ENCODE data around the gene MRPL23.
"Not testable (repeated sequence)": the region's sequence is repeated elsewhere in the genome, so short reads cannot be mapped to it uniquely, and the experiment has no call there.

Gene MRPL23

DNA sequence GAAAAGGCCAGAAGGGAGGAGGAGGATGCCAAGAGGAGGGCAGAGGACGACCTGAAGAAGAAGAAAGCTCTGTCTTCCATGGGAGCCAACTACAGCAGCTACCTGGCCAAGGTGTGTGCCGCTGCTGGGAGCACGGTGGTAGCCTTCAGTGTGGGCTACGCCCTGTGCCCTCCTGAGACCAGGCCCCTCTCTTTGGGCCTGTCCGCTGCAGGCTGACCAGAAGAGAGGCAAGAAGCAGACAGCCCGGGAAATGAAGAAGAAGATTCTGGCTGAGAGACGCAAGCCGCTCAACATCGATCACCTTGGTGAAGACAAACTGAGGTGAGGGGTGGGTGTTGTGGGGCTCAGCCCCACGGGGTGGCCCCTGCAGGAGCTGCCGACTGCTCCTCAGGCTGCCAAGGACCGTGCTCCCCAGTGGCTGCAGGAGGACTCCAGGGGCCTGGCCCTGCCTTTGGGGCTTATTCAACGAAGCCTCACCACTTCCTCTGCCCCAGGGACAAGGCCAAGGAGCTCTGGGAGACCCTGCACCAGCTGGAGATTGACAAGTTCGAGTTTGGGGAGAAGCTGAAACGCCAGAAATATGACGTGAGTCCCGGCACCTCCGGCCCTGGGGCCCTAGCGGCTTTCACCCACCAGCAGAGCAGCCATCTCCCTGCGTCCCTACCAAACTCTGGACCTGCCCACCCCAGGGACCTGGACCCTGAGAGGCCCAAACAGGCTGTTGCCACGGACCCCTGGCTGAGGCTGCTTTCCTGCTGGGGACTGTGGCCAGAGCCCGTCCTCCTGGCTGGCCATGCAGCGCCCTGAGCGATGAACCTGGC is 12.6 kb upstream of the MRPL23 start:
- DNase-seq (ENCODE audit: low spot score) = no peak

DNA sequence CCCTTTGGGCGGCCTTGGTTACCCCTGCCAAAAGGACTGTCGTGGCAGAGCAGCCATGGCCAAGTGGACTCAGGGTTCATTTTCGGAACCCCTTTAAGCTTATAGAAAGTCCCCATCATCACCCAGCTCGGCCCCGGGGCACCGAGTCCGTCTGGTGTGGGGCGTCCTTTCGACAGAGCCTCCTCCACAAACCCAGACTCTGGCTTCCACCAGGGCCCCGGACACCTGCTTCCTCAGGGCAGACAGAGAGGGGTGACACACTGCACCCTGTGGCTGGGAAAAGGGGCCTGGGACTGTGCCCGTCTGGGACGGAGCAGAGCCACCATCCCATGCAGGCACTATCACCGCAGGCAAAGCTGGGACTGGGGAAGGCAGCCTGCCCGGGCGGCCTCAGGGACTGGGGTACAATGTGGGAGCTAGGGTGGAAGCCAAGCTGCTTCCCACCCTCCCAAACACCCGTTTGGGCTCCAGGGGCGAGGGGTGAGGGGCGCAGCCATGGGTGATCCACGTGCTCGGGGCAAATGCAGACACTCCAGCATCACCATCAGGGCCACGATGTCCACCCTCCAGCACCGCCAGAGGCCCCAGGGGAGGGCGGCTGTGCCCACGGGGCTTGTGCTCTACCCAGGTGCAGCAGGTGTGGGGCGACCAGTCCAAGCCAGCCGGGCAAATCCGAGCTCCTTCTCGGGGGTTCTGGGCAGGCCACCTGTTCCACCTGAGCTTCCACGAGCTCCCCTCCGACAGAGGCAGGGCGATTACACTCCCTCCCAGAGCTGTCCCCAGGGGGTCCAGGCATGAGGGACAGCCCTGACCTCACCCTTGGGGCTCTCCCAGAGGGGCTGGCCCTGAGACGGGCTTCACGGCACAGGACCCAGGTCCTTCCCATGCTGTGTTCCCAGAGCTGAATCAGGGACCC is 11.7 kb upstream of the MRPL23 start:
- no peak for DNase-seq (ENCODE audit: low spot score)

DNA sequence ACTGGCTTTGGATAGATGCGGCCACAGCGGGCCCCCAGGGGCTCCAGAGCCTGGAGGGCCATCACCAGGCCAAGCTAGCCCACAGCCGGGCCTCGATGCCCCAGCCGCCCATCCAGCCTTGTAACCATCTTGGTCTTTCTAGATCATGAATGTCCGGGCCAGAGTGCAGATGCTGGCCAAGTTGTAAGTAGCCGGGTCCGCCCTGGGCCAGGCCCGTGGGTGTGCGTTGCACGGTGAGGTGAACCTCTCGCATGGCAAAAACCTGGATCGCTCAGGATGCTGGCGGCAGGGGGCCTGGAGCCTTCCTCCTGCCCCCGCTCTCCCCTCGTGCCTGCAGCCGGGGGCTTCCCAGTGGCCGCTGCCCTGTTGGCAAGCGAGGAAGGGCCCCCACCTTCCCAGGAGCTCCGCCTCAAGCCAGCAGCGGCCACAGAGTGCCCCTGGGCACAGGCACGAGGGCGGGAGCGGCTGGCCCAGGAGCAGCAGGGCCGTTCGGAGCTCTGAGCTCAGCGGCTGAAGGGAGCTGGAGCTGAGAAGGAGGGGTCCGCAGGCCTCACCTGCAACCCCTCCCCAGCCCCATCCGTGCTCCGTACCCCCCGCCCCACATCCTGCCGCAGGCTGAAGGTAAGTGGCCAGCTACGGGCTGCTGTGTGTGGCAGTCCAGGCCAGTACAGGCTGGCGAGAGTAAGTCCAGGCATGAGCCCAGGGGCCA is 10.9 kb upstream of the MRPL23 start:
- DNase-seq (ENCODE audit: low spot score) = no peak

DNA sequence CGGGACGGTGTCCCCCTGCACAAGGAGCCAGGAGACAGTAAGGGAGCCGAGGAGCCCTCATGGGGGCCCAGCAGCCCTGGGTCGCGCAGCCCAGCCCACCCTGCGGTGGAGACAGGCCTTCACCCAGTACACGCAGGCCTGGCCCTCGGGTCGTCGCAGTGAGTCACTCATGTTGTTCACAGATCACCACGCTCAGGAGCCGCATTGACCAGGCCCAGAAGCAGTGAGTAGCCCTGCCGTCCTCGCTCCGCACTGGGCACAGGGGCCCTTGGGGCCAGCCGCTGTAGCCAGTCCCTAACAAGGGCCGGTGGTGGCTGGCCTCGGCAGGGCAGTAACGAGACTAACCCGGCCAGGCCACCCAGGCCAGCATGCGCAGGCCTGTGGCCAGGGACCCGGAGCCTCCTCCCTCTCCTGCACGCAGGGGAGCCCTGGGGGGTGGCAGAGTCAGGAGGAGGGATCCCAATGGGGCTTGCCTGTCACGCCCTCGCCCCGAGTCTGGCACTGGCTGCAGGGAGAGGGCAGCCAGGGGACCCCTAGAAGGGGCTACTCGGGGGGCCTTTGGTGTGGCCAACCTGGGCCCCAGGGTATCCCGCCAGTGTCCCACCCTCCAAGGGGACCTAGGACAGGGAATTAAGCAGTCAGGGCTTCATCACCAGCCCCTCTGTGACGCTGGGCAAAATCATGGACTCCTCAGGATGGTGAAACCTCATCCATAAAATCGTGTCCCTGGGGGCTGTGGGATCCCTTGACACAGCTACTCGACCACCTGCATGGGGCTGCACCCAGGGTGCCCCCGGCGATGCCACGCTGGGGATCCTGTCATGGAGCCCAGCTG is 10.1 kb upstream of the MRPL23 start:
- DNase-seq (ENCODE audit: low spot score) = no peak

DNA sequence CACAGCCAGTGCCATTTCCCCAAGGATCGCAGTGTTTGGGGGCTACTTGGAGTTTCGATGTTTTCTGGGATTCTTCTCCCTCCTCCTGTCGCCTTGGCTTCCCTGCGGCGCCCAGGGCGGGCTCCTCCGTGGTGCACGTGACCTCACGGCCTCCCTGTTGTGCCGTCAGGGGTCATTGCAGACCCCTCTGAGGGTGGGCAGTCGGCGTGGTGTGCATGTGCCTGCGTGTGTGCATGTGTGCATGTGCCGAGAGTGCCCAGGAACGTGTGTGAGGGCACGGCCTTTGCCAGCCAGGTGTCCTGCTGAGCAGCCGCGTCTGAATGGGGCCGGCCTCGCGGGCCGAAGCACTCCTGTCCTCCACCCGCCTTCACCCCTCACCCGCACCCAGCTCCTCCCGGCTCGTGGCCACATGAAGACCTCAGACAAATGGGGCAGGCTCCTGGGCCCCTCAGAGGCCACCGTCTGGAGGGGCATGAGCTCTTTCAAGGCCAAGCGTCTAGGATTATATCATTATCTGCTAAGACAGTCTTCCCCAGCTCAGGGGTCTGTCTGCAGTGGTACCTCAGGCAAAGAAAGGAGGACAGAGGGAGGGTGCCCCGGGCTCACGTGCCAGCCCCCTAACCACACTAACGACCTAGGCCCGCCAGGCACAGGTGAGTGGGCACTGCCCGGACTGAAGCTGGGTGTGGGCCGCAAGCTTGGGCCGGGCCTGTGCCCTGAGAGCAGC is 9.4 kb upstream of the MRPL23 start:
- no peak for DNase-seq (ENCODE audit: low spot score)

DNA sequence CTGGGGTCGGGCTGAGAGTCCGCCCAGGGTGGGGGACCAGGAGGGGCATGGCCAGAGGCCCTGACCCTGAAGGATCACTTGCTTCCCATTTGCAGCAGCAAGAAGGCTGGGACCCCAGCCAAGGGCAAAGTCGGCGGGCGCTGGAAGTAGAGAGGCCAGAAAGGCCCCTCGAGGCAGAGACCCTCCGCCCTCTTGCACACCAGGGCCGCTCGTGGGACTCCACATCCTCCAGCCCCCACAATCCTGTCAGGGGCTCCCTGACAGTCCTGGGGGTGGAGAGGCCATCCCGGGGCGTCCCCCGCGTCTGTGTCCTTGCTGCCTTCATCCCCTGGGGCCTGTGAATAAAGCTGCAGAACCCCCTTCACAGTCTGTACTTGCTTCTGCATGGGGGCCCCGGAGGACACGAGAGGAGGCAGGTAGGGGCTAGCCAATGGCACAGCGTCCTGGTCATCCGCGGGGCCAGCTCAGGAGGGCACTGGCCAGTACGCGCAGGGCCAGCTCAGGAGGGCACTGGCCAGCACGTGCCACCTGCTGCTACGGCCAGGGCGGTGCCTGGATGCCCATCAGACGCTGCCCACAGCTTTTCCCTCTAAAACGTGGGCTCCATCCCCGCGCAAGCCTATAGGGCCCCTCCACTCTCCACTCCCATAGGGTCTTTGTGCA is 8.7 kb upstream of the MRPL23 start:
- no peak for DNase-seq (ENCODE audit: low spot score)

DNA sequence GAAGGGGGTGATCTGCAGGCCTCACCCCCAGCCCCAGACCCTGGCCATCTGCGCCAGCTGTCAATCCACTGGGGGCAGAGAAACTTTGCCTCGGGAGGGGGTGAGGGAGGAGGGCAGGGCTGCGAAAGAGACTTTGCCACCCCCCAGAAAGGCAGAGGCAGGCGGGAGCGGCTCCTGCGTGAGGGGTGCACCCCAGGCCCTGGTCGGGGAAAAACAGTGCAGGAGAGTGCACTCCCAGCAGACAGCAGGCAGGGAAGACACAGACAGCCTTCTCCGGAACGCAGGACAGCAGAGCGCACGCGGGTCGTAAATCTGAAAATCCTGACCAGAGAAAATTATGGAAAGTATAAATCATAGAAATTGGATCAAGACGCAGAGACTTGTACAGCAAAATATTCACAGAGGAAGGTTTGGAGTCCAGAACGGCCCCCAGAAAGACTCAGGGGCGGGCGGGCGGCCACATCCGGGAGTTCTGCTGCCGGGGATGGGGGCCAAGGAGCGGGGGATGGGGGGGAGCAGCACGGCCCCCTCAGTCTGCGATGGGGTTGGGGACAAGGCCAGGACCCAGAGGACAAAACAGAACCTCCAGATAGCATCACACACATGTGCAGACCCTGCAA is 8.0 kb upstream of the MRPL23 start:
- no peak for DNase-seq (ENCODE audit: low spot score)

DNA sequence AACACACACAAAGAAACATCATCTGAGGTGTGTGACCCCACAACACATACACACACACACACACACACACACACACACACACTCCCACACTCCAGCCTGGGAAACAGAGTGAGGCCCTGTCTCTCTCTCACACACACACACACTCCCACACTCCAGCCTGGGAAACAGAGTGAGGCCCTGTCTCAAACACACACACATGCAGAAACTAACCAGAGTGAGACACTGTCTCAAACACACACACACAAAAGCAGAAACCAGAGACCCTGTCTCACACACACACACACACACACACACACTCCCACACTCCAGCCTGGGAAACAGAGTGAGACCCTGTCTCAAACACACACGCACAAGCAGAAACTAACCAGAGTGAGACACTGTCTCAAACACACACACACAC is 7.3 kb upstream of the MRPL23 start:
- not testable (repeated sequence) for DNase-seq (ENCODE audit: low spot score)

DNA sequence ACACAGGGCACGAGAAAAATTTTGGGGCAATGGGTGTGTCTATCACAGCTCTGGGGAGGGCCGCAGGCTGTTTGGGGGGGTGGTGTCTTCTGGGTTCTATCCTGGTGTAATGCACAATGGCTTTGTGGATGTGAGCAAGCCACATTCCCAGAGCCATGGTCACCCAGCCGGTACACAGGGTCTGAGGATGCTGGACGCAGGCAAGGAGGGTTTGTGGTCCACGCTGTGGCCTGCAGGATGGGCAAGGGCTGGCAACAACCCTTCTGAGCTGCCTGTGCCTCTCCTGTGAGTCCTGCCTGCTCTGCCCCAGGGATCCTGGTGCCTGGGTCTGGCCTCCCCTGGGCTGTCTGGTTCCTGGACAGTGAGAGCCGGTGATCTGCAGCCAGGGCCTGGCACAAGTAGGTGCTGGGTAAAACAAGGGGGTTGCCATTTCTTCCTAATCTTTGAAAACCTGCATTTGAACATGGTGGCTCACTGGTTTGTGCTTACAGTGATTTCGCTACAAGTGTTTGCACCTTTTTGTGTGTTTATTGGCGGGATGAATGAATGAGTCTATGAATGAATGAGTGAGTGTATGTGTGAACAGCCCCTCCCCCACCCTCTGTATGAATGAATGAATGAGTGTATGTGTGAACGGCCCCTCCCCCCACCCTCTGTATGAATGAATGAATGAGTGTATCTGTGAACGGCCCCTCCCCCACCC is 4.4 kb upstream of the MRPL23 start:
- no peak for DNase-seq (ENCODE audit: low spot score)

DNA sequence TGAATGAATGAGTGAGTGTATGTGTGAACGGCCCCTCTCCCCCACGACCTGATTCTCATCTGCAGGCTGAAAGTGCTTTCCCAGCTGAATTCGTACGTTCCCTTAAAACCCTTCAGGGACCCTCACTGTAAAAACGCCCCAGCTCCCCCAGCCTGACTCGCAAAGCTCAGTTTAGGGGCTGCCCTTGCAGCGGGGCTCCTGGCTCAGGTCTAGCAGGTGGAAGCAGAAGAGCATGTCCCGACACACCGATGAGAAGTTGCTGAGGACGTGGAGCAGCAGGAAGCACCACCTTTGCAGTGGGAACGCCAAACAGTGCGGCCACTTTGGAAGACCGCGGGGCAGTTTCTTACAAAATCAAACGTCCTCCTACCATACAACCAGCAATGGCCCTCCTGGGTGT is 3.6 kb upstream of the MRPL23 start:
- no peak for DNase-seq (ENCODE audit: low spot score)

DNA sequence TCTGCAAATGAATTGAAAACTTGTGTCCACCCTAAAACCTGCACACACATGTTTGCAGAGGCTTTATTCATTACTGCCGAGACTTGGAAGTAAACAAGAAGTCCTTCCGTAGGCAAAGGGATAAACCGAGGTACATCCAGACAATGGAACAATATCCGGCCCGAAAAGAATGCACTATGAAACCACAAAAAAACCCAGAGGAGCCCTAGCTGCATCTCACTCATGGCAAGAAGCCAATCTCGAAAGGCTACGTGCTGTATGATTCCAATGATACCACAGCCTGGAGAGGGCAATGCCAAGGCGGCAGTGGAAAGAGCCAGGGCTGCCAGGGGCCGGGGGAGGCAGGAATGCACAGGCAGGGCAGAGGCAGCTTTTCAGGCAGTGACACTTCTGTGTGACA is 3.2 kb upstream of the MRPL23 start:
- DNase-seq (ENCODE audit: low spot score) = no peak

DNA sequence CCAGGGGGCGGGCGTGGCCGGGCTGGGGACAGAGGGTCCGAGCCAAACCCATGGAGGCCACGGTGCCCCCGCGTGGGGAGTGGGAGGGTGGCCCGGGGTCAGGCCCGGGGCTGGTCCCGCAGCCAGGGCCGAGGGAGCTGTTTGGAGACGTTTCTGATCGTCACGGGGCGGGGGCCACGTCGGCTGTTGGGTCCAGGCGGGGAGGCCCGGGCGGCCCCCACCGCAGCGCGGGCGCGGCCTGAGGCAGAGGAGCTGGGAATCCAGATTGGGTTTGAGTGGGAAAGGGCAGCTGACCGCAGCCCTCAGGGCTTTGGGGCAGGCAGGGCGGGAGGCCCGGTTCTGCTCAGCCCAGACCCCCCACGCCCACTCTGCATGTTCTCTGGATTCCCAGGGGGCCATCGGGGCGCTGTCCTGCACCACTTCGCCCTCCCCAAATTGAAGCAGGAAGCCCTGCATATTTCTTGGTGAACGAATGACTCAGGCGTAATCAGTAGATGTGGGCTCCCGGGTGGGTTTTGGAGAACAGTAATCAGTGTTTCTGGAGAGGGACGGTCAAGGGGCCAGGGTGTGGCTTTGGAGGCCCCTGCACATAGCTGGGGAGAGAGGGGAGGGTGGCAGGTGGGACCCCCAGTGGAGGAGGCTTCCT is 583 bp downstream of the MRPL23 start:
- no peak for DNase-seq (ENCODE audit: low spot score)

DNA sequence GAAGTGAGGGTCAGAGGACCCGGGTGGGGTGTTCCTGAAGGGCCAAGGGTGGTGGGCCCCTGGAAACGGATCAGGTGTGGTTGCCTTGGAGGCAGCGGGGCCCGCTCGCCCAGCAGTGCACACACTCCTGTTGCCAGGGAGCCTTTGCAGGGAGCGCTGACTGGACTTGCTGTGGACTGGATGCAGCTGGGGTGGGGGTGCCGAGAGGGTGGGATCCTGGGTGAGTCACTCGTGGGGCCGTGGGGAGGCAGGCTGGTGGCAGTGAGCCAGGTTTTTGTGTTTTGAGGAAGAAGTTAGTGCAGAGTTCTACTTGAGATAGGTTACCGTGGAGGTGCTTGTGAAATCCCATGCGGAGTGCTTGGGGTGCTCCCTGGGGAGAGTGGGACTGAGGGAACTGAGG is 1.3 kb downstream of the MRPL23 start:
- no peak for DNase-seq (ENCODE audit: low spot score)

DNA sequence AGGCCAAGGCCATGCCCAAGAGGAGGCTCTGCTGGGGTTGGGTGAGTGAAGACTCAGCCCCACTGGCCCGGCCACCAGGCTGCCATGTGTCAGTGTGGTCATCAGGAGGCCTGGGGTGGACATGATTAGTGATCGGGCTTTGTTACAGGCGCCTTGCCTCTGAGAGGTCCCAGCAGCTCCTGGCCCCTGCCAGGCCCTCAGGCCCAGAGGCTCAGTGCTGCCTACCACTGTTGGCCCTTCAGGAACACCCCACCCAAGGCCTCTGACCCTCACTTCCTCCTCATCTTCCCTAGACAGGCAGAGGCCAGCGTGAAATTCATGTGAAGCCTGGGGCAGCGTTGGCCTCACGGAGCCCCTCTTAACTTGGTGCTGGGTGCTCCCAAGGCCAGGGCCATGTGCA is 2.2 kb downstream of the MRPL23 start:
- DNase-seq (ENCODE audit: low spot score) = no peak

DNA sequence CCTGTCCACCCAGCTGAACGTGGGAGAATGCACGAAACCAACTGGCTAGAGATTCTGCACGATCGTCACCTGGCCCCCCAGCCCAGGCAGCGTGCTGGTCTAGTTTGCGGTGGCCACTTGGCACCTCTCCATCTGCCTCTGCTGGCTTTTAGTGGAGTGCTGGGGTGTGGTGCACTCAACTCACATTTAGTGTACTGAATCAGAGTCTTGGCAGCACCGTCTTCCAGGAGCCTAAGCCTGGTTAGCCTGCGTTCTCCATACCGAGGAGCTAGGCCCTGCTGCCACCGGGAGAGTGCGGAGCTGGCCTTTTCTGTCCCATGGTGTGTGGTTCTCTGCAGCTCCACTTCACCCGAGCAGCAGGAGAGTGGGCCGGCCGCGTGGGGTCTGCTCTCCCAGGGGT is 2.8 kb downstream of the MRPL23 start:
- DNase-seq (ENCODE audit: low spot score) = no peak

DNA sequence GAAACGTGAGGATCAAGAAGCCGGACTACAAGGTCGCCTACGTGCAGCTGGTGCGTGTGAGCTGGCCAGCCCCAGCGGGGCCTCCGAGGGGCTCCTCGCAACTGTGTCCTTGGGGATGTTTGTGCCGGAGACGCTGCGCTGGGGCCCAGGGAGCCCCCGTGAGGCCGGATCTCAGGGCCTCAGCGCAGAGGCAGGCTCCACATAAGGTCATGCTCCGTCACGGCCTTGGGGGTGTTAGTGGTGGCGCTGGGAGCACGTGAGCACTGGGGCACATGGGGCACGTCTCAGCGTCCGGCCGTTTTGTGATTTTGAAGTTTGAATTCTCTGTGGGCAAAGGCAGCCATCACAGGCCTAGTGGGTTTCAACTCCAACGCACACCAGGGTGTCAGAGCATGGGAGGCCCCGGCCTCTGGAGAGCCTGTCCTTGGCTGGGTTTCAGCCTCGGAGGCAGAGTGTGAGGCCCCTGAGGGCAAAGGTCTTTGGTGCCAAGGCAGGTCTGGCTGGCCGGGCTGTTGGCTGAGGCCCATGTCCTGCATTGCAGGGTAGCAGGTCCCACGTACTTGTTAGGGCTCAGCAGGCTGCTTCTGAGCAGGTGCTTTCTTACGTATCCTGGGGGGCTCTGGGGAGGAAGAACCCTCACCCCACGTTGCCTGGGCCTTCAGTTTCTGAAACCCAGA is 5.8 kb downstream of the MRPL23 start:
- no peak for DNase-seq (ENCODE audit: low spot score)

DNA sequence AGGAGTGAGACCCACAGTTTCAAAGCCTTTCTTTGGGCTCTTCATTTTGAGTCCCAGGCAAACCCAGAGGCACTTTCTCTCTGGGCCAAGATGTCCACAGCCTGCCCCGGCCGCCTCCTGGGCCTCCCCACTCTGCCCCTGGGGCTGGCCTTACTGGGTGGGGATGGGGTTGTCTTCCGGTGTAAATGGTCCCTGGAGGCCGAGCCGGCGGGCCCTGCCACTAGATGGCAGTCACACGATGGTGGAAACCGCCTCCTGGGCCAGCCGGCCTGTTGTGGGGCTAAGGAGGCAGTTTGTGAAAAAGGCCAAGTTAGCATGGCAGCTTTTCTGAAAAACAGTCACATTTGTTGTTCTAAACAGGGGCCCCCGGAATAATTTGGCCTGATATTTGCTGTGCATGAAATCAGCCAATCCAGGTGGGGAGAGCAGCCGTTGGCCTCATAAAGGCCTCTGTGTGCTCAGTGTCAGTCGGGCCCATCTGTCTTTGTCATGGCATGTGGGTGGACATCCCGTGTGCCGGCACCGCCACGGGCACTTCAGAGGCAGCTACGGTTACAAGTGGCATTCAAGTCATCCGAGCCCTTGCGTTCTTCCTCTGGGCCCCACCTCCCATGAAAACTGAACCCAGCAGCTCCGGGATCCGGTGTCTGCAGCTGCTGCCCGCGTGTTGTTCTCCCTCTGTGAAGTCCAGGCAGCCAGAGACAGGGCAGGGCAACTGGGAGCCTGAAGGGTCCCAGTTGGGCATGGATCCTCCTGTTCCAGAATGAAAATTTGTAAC is 6.5 kb downstream of the MRPL23 start:
- DNase-seq (ENCODE audit: low spot score) = no peak

DNA sequence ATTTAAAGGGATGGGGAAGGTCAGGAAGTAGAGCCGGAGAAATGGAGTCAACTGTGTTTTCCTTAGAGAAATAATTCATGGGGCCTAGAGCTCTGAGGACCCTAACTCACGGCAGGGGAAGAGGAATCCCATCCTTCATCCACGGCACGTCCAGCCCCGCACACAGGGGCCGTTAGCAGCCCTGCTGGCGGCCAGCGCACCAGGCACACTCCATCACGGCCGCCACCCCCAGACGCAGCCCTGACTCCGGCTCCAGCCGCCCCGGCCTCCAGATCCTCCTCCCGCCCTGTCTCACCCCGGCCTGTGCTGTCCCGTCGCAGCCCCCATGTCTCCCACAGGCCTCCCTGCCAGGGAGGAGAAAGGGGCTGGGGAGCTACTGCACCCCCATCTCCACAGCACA is 11.2 kb downstream of the MRPL23 start:
- DNase-seq (ENCODE audit: low spot score) = no peak
